Measurements from ENCODE around the gene DUS2. TPM values are rescaled to one million over a fixed set of nuclear protein-coding genes. Genes with fewer than 3 reads are reported as not detected.

DUS2 gene
- total and polyA plus RNA-seq, 4 donors = 6.9 to 10.7 (median 7.9) TPM

DNA sequence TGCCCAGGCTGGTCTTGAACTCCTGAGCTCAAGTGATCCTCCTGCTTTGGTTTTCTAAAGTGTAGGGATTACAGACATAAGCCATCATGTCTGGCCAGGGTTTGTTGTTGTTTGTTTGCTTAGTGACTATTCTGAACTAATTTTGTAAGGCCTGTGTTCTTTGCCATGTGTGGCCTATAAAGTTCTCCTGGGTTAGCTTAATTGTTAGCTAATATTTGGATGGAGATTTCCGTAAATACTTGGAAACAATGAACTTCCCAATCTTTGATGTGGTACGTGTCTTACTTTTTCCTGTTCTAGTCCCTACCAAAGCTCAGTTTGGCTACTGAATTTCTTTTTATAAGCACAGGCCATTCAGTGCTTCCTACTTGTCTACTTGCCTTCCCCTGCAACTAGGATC, 24.9 kb downstream of the DUS2 start:
- Histone ChIP-seq H3K4me1 (ENCODE audit: control insufficient read depth in 4 of 4, insufficient read depth in 4 of 4, low read length in 3 of 4) (peaks cover 2 to 12% (median 6%) of the 10 kb centered on the region in 4 donors), H3K27ac (ENCODE audit: low read depth in 1 of 2, low read length in 2 of 2) (no peak overlapping the region), H3K9me3 (ENCODE audit: control insufficient read depth in 4 of 4, low read length in 3 of 4) (no peaks in the 10 kb centered on the region), H3K4me3 (ENCODE audit: low read depth in 1 of 3, low read length in 3 of 3) (no peak overlapping the region), H3K36me3 (ENCODE audit: control insufficient read depth in 4 of 4, insufficient read depth in 3 of 4, low read depth in 1 of 4, low read length in 3 of 4) (peaks cover 0 to 8% (median 3%) of the 10 kb centered on the region in 4 donors), H3K27me3 (ENCODE audit: control insufficient read depth in 4 of 4, insufficient read depth in 4 of 4, low read length in 3 of 4) (no peaks in the 10 kb centered on the region), H3K9ac (ENCODE audit: low read depth in 1 of 2, low read length in 2 of 2) (peak overlapping the region in 1 of 2 donors; percentile 6)
- TF ChIP-seq, protein P1, sequence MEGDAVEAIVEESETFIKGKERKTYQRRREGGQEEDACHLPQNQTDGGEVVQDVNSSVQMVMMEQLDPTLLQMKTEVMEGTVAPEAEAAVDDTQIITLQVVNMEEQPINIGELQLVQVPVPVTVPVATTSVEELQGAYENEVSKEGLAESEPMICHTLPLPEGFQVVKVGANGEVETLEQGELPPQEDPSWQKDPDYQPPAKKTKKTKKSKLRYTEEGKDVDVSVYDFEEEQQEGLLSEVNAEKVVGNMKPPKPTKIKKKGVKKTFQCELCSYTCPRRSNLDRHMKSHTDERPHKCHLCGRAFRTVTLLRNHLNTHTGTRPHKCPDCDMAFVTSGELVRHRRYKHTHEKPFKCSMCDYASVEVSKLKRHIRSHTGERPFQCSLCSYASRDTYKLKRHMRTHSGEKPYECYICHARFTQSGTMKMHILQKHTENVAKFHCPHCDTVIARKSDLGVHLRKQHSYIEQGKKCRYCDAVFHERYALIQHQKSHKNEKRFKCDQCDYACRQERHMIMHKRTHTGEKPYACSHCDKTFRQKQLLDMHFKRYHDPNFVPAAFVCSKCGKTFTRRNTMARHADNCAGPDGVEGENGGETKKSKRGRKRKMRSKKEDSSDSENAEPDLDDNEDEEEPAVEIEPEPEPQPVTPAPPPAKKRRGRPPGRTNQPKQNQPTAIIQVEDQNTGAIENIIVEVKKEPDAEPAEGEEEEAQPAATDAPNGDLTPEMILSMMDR (IDR thresholded peaks at IDR 0.05; ENCODE audit: low read depth, low read length, missing input control) = no peak
- no peak for TF ChIP-seq HNF4G (IDR thresholded peaks at IDR 0.05)
- TF ChIP-seq RXRA (IDR thresholded peaks at IDR 0.05) = peak in 1 of 2 donors; percentile 50
- TF ChIP-seq SP1 (IDR thresholded peaks at IDR 0.05) = no peak
- TF ChIP-seq, protein P2, sequence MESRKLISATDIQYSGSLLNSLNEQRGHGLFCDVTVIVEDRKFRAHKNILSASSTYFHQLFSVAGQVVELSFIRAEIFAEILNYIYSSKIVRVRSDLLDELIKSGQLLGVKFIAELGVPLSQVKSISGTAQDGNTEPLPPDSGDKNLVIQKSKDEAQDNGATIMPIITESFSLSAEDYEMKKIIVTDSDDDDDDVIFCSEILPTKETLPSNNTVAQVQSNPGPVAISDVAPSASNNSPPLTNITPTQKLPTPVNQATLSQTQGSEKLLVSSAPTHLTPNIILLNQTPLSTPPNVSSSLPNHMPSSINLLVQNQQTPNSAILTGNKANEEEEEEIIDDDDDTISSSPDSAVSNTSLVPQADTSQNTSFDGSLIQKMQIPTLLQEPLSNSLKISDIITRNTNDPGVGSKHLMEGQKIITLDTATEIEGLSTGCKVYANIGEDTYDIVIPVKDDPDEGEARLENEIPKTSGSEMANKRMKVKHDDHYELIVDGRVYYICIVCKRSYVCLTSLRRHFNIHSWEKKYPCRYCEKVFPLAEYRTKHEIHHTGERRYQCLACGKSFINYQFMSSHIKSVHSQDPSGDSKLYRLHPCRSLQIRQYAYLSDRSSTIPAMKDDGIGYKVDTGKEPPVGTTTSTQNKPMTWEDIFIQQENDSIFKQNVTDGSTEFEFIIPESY (IDR thresholded peaks at IDR 0.05) = no peak
- TF ChIP-seq NR2F2 (IDR thresholded peaks at IDR 0.05) = no peak
- no peak for TF ChIP-seq YY1 (IDR thresholded peaks at IDR 0.05)
- TF ChIP-seq GABPA (IDR thresholded peaks at IDR 0.05 in 1 of 2, conservative IDR thresholded peaks at IDR 0.05 in 1 of 2) = no peak
- DNase-seq (ENCODE audit: low spot score) = no peak
- WGBS = 46% methylated on average over 2 of the region's 2 CpGs

DNA sequence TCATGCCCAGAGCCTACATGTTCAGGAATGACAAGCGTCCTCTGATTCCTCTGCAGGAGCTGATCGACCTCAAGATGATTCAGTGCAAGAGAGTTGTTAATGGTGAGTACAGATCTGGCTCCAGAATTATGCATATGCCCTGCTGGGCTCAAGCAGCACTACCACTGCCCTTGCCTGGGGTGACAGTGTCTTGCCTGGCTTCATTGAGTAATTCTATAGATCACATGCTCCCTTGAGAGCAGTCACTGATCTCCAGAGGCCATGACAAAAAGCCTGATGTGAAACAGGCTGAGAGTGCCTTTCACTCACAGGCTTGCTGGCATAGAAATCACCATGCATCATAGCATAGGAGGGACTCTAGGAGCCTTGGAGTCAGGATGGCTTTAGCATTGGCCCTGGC, 26.4 kb downstream of the DUS2 start:
- WGBS = 95% methylated on average over 2 of the region's 2 CpGs
- Histone ChIP-seq H3K4me1 (ENCODE audit: control insufficient read depth in 4 of 4, insufficient read depth in 4 of 4, low read length in 3 of 4) (peaks cover 2 to 12% (median 6%) of the 10 kb centered on the region in 4 donors), H3K36me3 (ENCODE audit: control insufficient read depth in 4 of 4, insufficient read depth in 3 of 4, low read depth in 1 of 4, low read length in 3 of 4) (peaks cover 1 to 14% (median 9%) of the 10 kb centered on the region in 4 donors), H3K27ac (ENCODE audit: low read depth in 1 of 2, low read length in 2 of 2) (no peak overlapping the region), H3K27me3 (ENCODE audit: control insufficient read depth in 4 of 4, insufficient read depth in 4 of 4, low read length in 3 of 4) (no peaks in the 10 kb centered on the region), H3K4me3 (ENCODE audit: low read depth in 1 of 3, low read length in 3 of 3) (no peak overlapping the region), H3K9me3 (ENCODE audit: control insufficient read depth in 4 of 4, low read length in 3 of 4) (no peaks in the 10 kb centered on the region), H3K9ac (ENCODE audit: low read depth in 1 of 2, low read length in 2 of 2) (no peak overlapping the region)
- DNase-seq (ENCODE audit: low spot score) = no peak
- TF ChIP-seq RAD21 (IDR thresholded peaks at IDR 0.05) (no peak), FOXA2 (IDR thresholded peaks at IDR 0.05) (no peak)

DNA sequence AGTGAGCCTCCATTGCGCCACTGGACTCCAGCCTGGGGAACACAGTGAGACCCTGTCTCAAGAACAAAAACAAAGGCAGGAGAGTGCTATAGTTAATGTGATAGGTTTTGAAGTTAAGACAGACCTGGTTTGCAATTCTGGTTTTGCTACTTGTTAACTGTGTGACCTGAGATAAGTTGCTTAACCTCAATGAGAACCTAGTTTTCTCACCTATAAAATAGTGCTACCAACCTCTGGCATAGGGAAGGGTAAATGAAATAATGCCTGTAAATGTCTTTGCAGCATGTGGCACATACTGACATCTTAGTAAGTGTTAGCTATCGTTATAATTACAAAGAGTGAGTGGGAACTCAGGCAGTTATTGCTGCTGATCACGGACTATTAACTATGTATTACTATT, 32.3 kb downstream of the DUS2 start:
- WGBS = 95% methylated on average over 3 of the region's 3 CpGs
- TF ChIP-seq, protein P3, sequence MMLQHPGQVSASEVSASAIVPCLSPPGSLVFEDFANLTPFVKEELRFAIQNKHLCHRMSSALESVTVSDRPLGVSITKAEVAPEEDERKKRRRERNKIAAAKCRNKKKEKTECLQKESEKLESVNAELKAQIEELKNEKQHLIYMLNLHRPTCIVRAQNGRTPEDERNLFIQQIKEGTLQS (IDR thresholded peaks at IDR 0.05) = no peak
- TF ChIP-seq, protein P2 (IDR thresholded peaks at IDR 0.05) = no peak
- no peak for TF ChIP-seq YY1 (IDR thresholded peaks at IDR 0.05)
- no peak overlapping the region for H3K9ac ChIP-seq (ENCODE audit: low read depth in 1 of 2, low read length in 2 of 2)

More for the DNA sequence above, 32.3 kb downstream of the DUS2 start:
- H3K4me1 ChIP-seq (ENCODE audit: control insufficient read depth in 4 of 4, insufficient read depth in 4 of 4, low read length in 3 of 4) = peaks cover 2 to 12% (median 6%) of the 10 kb centered on the region in 4 donors
- no peak for DNase-seq (ENCODE audit: low spot score)
- H3K4me3 ChIP-seq (ENCODE audit: low read depth in 1 of 3, low read length in 3 of 3) = no peak overlapping the region
- no peak overlapping the region for H3K27ac ChIP-seq (ENCODE audit: low read depth in 1 of 2, low read length in 2 of 2)
- H3K27me3 ChIP-seq (ENCODE audit: control insufficient read depth in 4 of 4, insufficient read depth in 4 of 4, low read length in 3 of 4) = no peaks in the 10 kb centered on the region
- peaks cover 0 to 13% (median 9%) of the 10 kb centered on the region in 4 donors for H3K36me3 ChIP-seq (ENCODE audit: control insufficient read depth in 4 of 4, insufficient read depth in 3 of 4, low read depth in 1 of 4, low read length in 3 of 4)
- no peaks in the 10 kb centered on the region for H3K9me3 ChIP-seq (ENCODE audit: control insufficient read depth in 4 of 4, low read length in 3 of 4)
